HepG2 (cell line): ENCODE results near the gene WASF1. TPM values are rescaled to one million over a fixed set of nuclear protein-coding genes. Genes with fewer than 3 reads are reported as not detected.

Experiments
- CREB1 ChIP-seq, 2 experiments: fragments of 450-650 bp in 1 of 2; IDR thresholded peaks; 2 replicates each; pipeline ENCODE4 v1.6.1; 2016 to 2017; ENCODE audit warnings: control low read depth in 1 of 2, mild to moderate bottlenecking in 1 of 2, missing compliant biosample characterization in 1 of 2, missing genetic modification characterization in 1 of 2
- IKZF5 ChIP-seq: IDR thresholded peaks from 2 replicates; pipeline ENCODE4 v1.6.1; 2018; ENCODE audit warnings: missing genetic modification reagents, mild to moderate bottlenecking, missing compliant biosample characterization
- JARID2 ChIP-seq: sonication (generic); formaldehyde crosslinking; IDR thresholded peaks from 2 replicates; pipeline ENCODE4 v1.8.1; 2023; ENCODE audit warnings: missing genetic modification reagents, inconsistent platforms; ENCODE audit not compliant: insufficient replicate concordance
- KAT8 ChIP-seq: IDR thresholded peaks from 2 replicates; pipeline ENCODE4 v1.6.1; 2016; ENCODE audit warnings: missing genetic modification reagents, missing compliant biosample characterization
- KMT2A ChIP-seq: sonication (generic); formaldehyde crosslinking; IDR thresholded peaks from 2 replicates; pipeline ENCODE4 v1.4.0; 2020; ENCODE audit warnings: missing genetic modification reagents
- LBX2 ChIP-seq: sonication (generic); formaldehyde crosslinking; IDR thresholded peaks from 2 replicates; pipeline ENCODE4 v1.5.0; 2020; ENCODE audit warnings: missing genetic modification reagents, mild to moderate bottlenecking, borderline replicate concordance
- MIXL1 ChIP-seq: IDR thresholded peaks from 2 replicates; pipeline ENCODE4 v1.6.1; 2016
- NRL ChIP-seq: sonication (generic); formaldehyde crosslinking; IDR thresholded peaks from 2 replicates; pipeline ENCODE4 v1.5.0; 2020; ENCODE audit warnings: missing genetic modification reagents, mild to moderate bottlenecking, moderate library complexity, borderline replicate concordance
- PAF1 ChIP-seq: IDR thresholded peaks from 2 replicates; pipeline ENCODE4 v1.6.1; 2016; ENCODE audit warnings: missing genetic modification reagents, missing compliant biosample characterization
- PAWR ChIP-seq: sonication (generic); formaldehyde crosslinking; IDR thresholded peaks from 2 replicates; pipeline ENCODE4 v1.4.0; 2020; ENCODE audit warnings: missing genetic modification reagents, mild to moderate bottlenecking, borderline replicate concordance
- RXRA ChIP-seq: sonication (generic); formaldehyde crosslinking; IDR thresholded peaks from 2 replicates; pipeline ENCODE4 v1.5.1; 2020; ENCODE audit warnings: missing genetic modification reagents
- STAT5B ChIP-seq: sonication (generic); formaldehyde crosslinking; IDR thresholded peaks from 2 replicates; pipeline ENCODE4 v1.4.0; 2020; ENCODE audit warnings: missing genetic modification reagents
- TOE1 ChIP-seq: sonication (generic); formaldehyde crosslinking; IDR thresholded peaks from 2 replicates; pipeline ENCODE4 v1.4.0; 2020; ENCODE audit warnings: mild to moderate bottlenecking, missing genetic modification reagents
- XBP1 ChIP-seq: sonication (generic); formaldehyde crosslinking; IDR thresholded peaks from 2 replicates; pipeline ENCODE4 v1.5.0; 2020; ENCODE audit warnings: missing genetic modification reagents
- ZBTB21 ChIP-seq: sonication (generic); formaldehyde crosslinking; IDR thresholded peaks from 2 replicates; pipeline ENCODE4 v1.4.0; 2020; ENCODE audit warnings: missing genetic modification reagents
- ZBTB49 ChIP-seq: sonication (generic); formaldehyde crosslinking; IDR thresholded peaks from 2 replicates; pipeline ENCODE4 v1.4.0; 2020; ENCODE audit warnings: missing genetic modification reagents, borderline replicate concordance
- ZFP91 ChIP-seq: sonication (generic); formaldehyde crosslinking; IDR thresholded peaks from 2 replicates; pipeline ENCODE4 v1.9.0; 2022; ENCODE audit warnings: missing genetic modification reagents, mild to moderate bottlenecking, borderline replicate concordance
- ZKSCAN5 ChIP-seq: sonication (generic); formaldehyde crosslinking; IDR thresholded peaks from 2 replicates; pipeline ENCODE4 v1.5.1; 2020; ENCODE audit warnings: mild to moderate bottlenecking, missing genetic modification reagents
- ZNF235 ChIP-seq: sonication (generic); formaldehyde crosslinking; IDR thresholded peaks from 2 replicates; pipeline ENCODE4 v1.8.1; 2023; ENCODE audit warnings: mild to moderate bottlenecking, missing genetic modification reagents, borderline replicate concordance
- ZNF550 ChIP-seq: sonication (generic); formaldehyde crosslinking; IDR thresholded peaks from 2 replicates; pipeline ENCODE4 v1.4.0; 2020; ENCODE audit warnings: mild to moderate bottlenecking, missing genetic modification reagents, borderline replicate concordance
- ZNF567 ChIP-seq: sonication (generic); formaldehyde crosslinking; IDR thresholded peaks from 2 replicates; pipeline ENCODE4 v1.8.1; 2023; ENCODE audit warnings: mild to moderate bottlenecking, missing genetic modification reagents, borderline replicate concordance
- ZNF672 ChIP-seq: sonication (generic); formaldehyde crosslinking; IDR thresholded peaks from 2 replicates; pipeline ENCODE4 v1.8.1; 2022; ENCODE audit warnings: missing genetic modification reagents
- ZNF839 ChIP-seq: sonication (generic); formaldehyde crosslinking; IDR thresholded peaks from 2 replicates; pipeline ENCODE4 v1.4.0; 2020; ENCODE audit warnings: missing genetic modification reagents, mild to moderate bottlenecking, borderline replicate concordance
- ZSCAN31 ChIP-seq: sonication (generic); formaldehyde crosslinking; IDR thresholded peaks from 2 replicates; pipeline ENCODE4 v1.5.0; 2020; ENCODE audit warnings: low read depth, mild to moderate bottlenecking, missing genetic modification reagents
- polyA plus RNA-seq, 8 experiments: library from polyadenylated mRNA; depleted of rRNA in 3 of 8; stranded (reverse) in 7 of 8; unstranded in 1 of 8; fragments of >200 nt; fragmentation: Illumina TruSeq in 4 of 8; extraction: Trizol in 4 of 8; gene quantifications; 2 replicates each; pipeline versions ENCODE4 v1.2.1 to v1.2.3, GENCODE V29; 2011 to 2016; ENCODE audit warnings: low read depth in 4 of 8, missing spikeins in 1 of 8, mixed read lengths in 1 of 8; ENCODE audit not compliant: insufficient read depth in 1 of 8
- total RNA-seq, 5 experiments: library from RNA; depleted of rRNA; stranded (reverse); fragments of >200 nt; fragmentation: Illumina TruSeq; extraction: Trizol; gene quantifications; 2 replicates each; pipeline ENCODE4 v1.2.3, GENCODE V29; 2016; ENCODE audit warnings: low read depth in 1 of 5

WASF1 gene
- total and polyA plus RNA-seq, 2 of the 13 experiments (the other 11 are each of a cell fraction or from before 2014, with no cell fraction given) = 8.5 to 17.3 TPM

GRCh38 chr6:110180228-110181008 is 948 bp upstream of the WASF1 start, which contains the start of gene CDC40 (continued):
- TF ChIP-seq IKZF5 (CRISPR knock-in tag) (peak; percentile 20; the same call in 1 of the 2 replicates), ZBTB21 (CRISPR knock-in tag) (peak; percentile 45; the same call in 1 of the 2 replicates), ZNF839 (CRISPR knock-in tag) (peak; percentile 67; the same call in 1 of the 2 replicates), NRL (CRISPR knock-in tag) (0 out of 2 replicates have a peak, but pooled peaks have one; percentile 69), ZNF235 (CRISPR knock-in tag) (no peak), ZNF672 (CRISPR knock-in tag) (no peak), CREB1 (IDR thresholded peaks at IDR 0.05) (no peak), CREB1 (CRISPR knock-in tag; IDR thresholded peaks at IDR 0.05) (peak; percentile 39; the same call in 1 of the 2 replicates), ZSCAN31 (CRISPR knock-in tag) (peak; percentile 52; the same call in 1 of the 2 replicates), XBP1 (CRISPR knock-in tag) (no peak), PAWR (no peak), JARID2 (CRISPR knock-in tag) (peak; percentile 35), KAT8 (CRISPR knock-in tag) (peak; percentile 75), ZKSCAN5 (CRISPR knock-in tag) (0 out of 2 replicates have a peak, but pooled peaks have one; percentile 23), ZNF567 (CRISPR knock-in tag) (0 out of 2 replicates have a peak, but pooled peaks have one; percentile 29), ZNF550 (CRISPR knock-in tag) (0 out of 2 replicates have a peak, but pooled peaks have one; percentile 22), MIXL1 (peak; percentile 80; the same call in 1 of the 2 replicates), KMT2A (CRISPR knock-in tag) (peak; percentile 72; the same call in 1 of the 2 replicates), STAT5B (CRISPR knock-in tag) (0 out of 2 replicates have a peak, but pooled peaks have one; percentile 28), PAF1 (CRISPR knock-in tag) (no peak), LBX2 (0 out of 2 replicates have a peak, but pooled peaks have one; percentile 47), RXRA (0 out of 2 replicates have a peak, but pooled peaks have one; percentile 16), ZFP91 (CRISPR knock-in tag) (0 out of 2 replicates have a peak, but pooled peaks have one; percentile 10), ZBTB49 (CRISPR knock-in tag) (peak; percentile 32; the same call in 1 of the 2 replicates), TOE1 (CRISPR knock-in tag) (0 out of 2 replicates have a peak, but pooled peaks have one; percentile 72)
